IMR-90 (cell line): ENCODE data around the gene A4GALT. TPM values are rescaled to one million over a fixed set of nuclear protein-coding genes. Genes with fewer than 3 reads are reported as not detected.

Experiments used
- ATAC-seq: fragments of 200-7000 bp; cut with Tn5 transposase; 2 replicates; pipeline ENCODE4 v1.9.1; 2020; ENCODE audit warnings: low read depth, mild to moderate bottlenecking, moderate library complexity
- BruUV-seq: library from RNA; stranded (reverse); fragments of 400-500 nt; replicated peaks from 2 replicates; lab custom pipeline; 2021; lab: Mats Ljungman, UMichigan
- CTCF ChIA-PET: fragments of 300-600 bp; formaldehyde crosslinking; extraction: SDS; loops from one replicate; lab custom pipeline; 2021; ENCODE audit warnings: antibody characterized with exemption; lab: Yijun Ruan, JAX
- POLR2A ChIA-PET: fragments of 300-600 bp; sonication (Branson Sonifier 250); formaldehyde crosslinking; loops from one replicate; lab custom pipeline; 2022; ENCODE audit warnings: antibody characterized with exemption; ENCODE audit not compliant: unreplicated experiment; lab: Charles Lee
- DNase-seq: peaks from one replicate; pipeline ENCODE4 v3.0.0; 2013
- H2AFZ ChIP-seq: replicated peaks from 2 replicates; pipeline ENCODE3; 2013; ENCODE audit warnings: low read length, mild to moderate bottlenecking; ENCODE audit not compliant: poor library complexity
- H2AK5ac ChIP-seq: 2 replicates; pipeline ENCODE4 v1.6.1; 2013; ENCODE audit warnings: low read depth, low read length, inconsistent platforms
- H2AK9ac ChIP-seq: replicated peaks from 2 replicates; pipeline ENCODE3; 2013; ENCODE audit warnings: mild to moderate bottlenecking, low read depth, low read length, moderate library complexity; ENCODE audit not compliant: poor library complexity
- H2BK120ac ChIP-seq: 2 replicates; pipeline ENCODE4 v1.6.1; 2013; ENCODE audit warnings: low read depth, low read length, inconsistent platforms
- H2BK15ac ChIP-seq: 3 replicates; pipeline ENCODE4 v1.6.1; 2013; ENCODE audit warnings: low read depth, low read length, inconsistent platforms
- H2BK20ac ChIP-seq: 2 replicates; pipeline ENCODE4 v1.6.1; 2013; ENCODE audit warnings: low read depth, mild to moderate bottlenecking, inconsistent platforms, low read length, moderate library complexity
- H2BK5ac ChIP-seq: 2 replicates; pipeline ENCODE4 v1.6.1; 2013; ENCODE audit warnings: mild to moderate bottlenecking, low read depth, low read length, inconsistent platforms; ENCODE audit not compliant: poor library complexity, severe bottlenecking
- H3K14ac ChIP-seq: replicated peaks from 2 replicates; pipeline ENCODE4 v1.6.1; 2013; ENCODE audit warnings: low read depth, low read length, inconsistent platforms
- H3K18ac ChIP-seq: 2 replicates; pipeline ENCODE4 v1.6.1; 2013; ENCODE audit warnings: low read depth, low read length, control low read depth
- H3K23ac ChIP-seq: 2 replicates; pipeline ENCODE4 v1.6.1; 2013; ENCODE audit warnings: low read depth, low read length, inconsistent platforms
- H3K27ac ChIP-seq: 2 replicates; pipeline ENCODE4 v1.5.1; 2013; ENCODE audit warnings: mild to moderate bottlenecking, control low read depth, low read length; ENCODE audit not compliant: insufficient read depth
- H3K27me3 ChIP-seq: 2 replicates; pipeline ENCODE4 v1.6.1; 2013; ENCODE audit warnings: low read length; ENCODE audit not compliant: control insufficient read depth, insufficient read depth
- H3K36me3 ChIP-seq: 2 replicates; pipeline ENCODE4 v1.6.1; 2013; ENCODE audit warnings: low read length, mixed read lengths; ENCODE audit not compliant: control insufficient read depth, insufficient read depth
- H3K4ac ChIP-seq: 2 replicates; pipeline ENCODE4 v1.6.1; 2013; ENCODE audit warnings: low read depth, low read length, inconsistent platforms
- H3K4me1 ChIP-seq: 2 replicates; pipeline ENCODE4 v1.6.1; 2013; ENCODE audit warnings: low read length, mixed read lengths; ENCODE audit not compliant: control insufficient read depth, insufficient read depth
- H3K4me2 ChIP-seq: 2 replicates; pipeline ENCODE4 v1.6.1; 2013; ENCODE audit warnings: low read depth, mild to moderate bottlenecking, control low read depth, low read length, moderate library complexity
- H3K4me3 ChIP-seq: 2 replicates; pipeline ENCODE4 v1.5.1; 2013; ENCODE audit warnings: low read depth, mild to moderate bottlenecking, control low read depth, low read length, moderate library complexity; ENCODE audit not compliant: insufficient read depth
- H3K56ac ChIP-seq: 2 replicates; pipeline ENCODE4 v1.6.1; 2013; ENCODE audit warnings: low read length, inconsistent platforms; ENCODE audit not compliant: insufficient read depth; ENCODE audit errors: extremely low read depth
- H3K79me1 ChIP-seq, 2 experiments: 2 replicates each; pipeline ENCODE4 v1.6.1; 2013; ENCODE audit warnings: low read length in 2 of 2, inconsistent platforms in 1 of 2, low read depth in 1 of 2
- H3K9ac ChIP-seq: 2 replicates; pipeline ENCODE4 v1.6.1; 2013; ENCODE audit warnings: low read depth, low read length, control low read depth
- H3K9me1 ChIP-seq: 2 replicates; pipeline ENCODE4 v1.6.1; 2013; ENCODE audit warnings: low read length, inconsistent platforms; ENCODE audit not compliant: insufficient read depth
- H3K9me3 ChIP-seq: 2 replicates; pipeline ENCODE4 v1.6.1; 2013; ENCODE audit warnings: low read length; ENCODE audit not compliant: control insufficient read depth, insufficient read depth
- H4K20me1 ChIP-seq: 2 replicates; pipeline ENCODE4 v1.6.1; 2013; ENCODE audit warnings: low read length, inconsistent platforms; ENCODE audit not compliant: insufficient read depth
- H4K5ac ChIP-seq: 2 replicates; pipeline ENCODE4 v1.6.1; 2013; ENCODE audit warnings: mild to moderate bottlenecking, low read depth, low read length, control low read depth
- H4K8ac ChIP-seq, 2 experiments: 2 replicates each; pipeline ENCODE4 v1.6.1; 2013; ENCODE audit warnings: low read depth in 2 of 2, low read length in 2 of 2, control low read depth in 1 of 2, inconsistent platforms in 1 of 2
- H4K91ac ChIP-seq: 2 replicates; pipeline ENCODE4 v1.6.1; 2013; ENCODE audit warnings: low read depth, low read length, inconsistent platforms; ENCODE audit not compliant: insufficient read depth
- BHLHE40 ChIP-seq: fragments of 150-350 bp; IDR thresholded peaks from 2 replicates; pipeline ENCODE4 v1.6.1; 2016; ENCODE audit warnings: mild to moderate bottlenecking, low read depth, low read length
- CEBPB ChIP-seq: IDR thresholded peaks from 2 replicates; pipeline ENCODE4 v1.6.1; 2012; ENCODE audit warnings: low read depth, low read length, improper control_type of control experiment
- ELK1 ChIP-seq: fragments of 150-350 bp; IDR thresholded peaks from 2 replicates; pipeline ENCODE4 v1.6.1; 2016; ENCODE audit warnings: low read depth, mild to moderate bottlenecking, low read length, moderate library complexity, borderline replicate concordance
- FOS ChIP-seq: fragments of 150-350 bp; IDR thresholded peaks from 2 replicates; pipeline ENCODE4 v1.6.1; 2016; ENCODE audit warnings: low read depth, low read length
- MAZ ChIP-seq: IDR thresholded peaks from 2 replicates; pipeline ENCODE4 v1.6.1; 2012; ENCODE audit warnings: low read depth, mild to moderate bottlenecking, low read length, improper control_type of control experiment, moderate library complexity, borderline replicate concordance
- SMC3 ChIP-seq: fragments of 150-350 bp; IDR thresholded peaks from 2 replicates; pipeline ENCODE4 v1.6.1; 2016; ENCODE audit warnings: low read depth, mild to moderate bottlenecking, antibody characterized with exemption, low read length, moderate library complexity
- USF2 ChIP-seq: fragments of 150-350 bp; IDR thresholded peaks from 2 replicates; pipeline ENCODE4 v1.6.1; 2017; ENCODE audit warnings: mild to moderate bottlenecking, antibody characterized with exemption, low read length, low read depth
- WGBS, 2 experiments: methylation state at CpG; one replicate each; pipeline versions ENCODE4 v1.1.5 to v1.1.7; 2013; ENCODE audit warnings: missing lambda C conversion rate in 2 of 2; ENCODE audit not compliant: insufficient read length in 1 of 2; ENCODE audit errors: extremely low coverage in 2 of 2; 5-methylcytosine and 5-hydroxymethylcytosine counted together
- dilution Hi-C: fragments of 300-500 bp; cut with HindIII; formaldehyde crosslinking; loops from one replicate; pipeline ENCODE4 v1.14.3; 2018; ENCODE audit warnings: low sequenced_read_pairs; ENCODE audit not compliant: unreplicated experiment
- in situ Hi-C: fragments of 300-500 bp; cut with MboI; formaldehyde crosslinking; loops from 3 replicates; pipeline ENCODE4 v1.14.3; 2019; ENCODE audit warnings: low sequenced_read_pairs, inconsistent platforms, mixed read lengths
- intact Hi-C: fragments of 100-400 bp; cut with micrococcal nuclease; formaldehyde crosslinking; loops from 2 replicates; pipeline ENCODE4 v1.10.0; 2022
- polyA plus RNA-seq, 3 experiments: library from polyadenylated mRNA; depleted of rRNA; stranded (reverse); fragments of >200 nt; gene quantifications; 2 replicates each; pipeline ENCODE4 v1.2.3, GENCODE V29; 2012; ENCODE audit warnings: low replicate concordance in 1 of 3
- total RNA-seq: library from RNA; depleted of rRNA; stranded (reverse); fragments of >200 nt; gene quantifications from 2 replicates; pipeline ENCODE4 v1.2.3, GENCODE V29; 2012

A4GALT gene
- total and polyA plus RNA-seq, 2 of the 4 experiments (the other 2 are of a cell fraction), result 1.6 to 6.1 TPM

GRCh38 chr22:42708417-42708816 is 12.3 kb downstream of the A4GALT start:
- in situ Hi-C loops (no loop called here), intact Hi-C loops (no loop called here), dilution Hi-C loops (no loop called here)
- no peak overlapping the region for H2BK15ac ChIP-seq
- TF ChIP-seq BHLHE40, result no peak
- no peak for TF ChIP-seq FOS
- TF ChIP-seq SMC3, result no peak
- no peak for TF ChIP-seq MAZ
- TF ChIP-seq USF2, result no peak
- TF ChIP-seq ELK1, result no peak
- no peak for TF ChIP-seq CEBPB
- ChIA-PET POLR2A (interaction anchor here (0.6 kb wide), 1 partner anchor 14 kb away, joined by 3 read pairs; no protein-coding TSS in a partner anchor), CTCF (interaction anchor here (0.6 kb wide), 1 partner anchor 58 kb away, joined by 3 read pairs; no protein-coding TSS in a partner anchor)
- H3K14ac ChIP-seq, result no peak overlapping the region
- H4K5ac ChIP-seq, result no peak overlapping the region
- no peaks in the 10 kb centered on the region for H3K4me1 ChIP-seq
- no TSS peak for BruUV-seq
- no peak overlapping the region for H2BK120ac ChIP-seq
- no peak overlapping the region for H4K91ac ChIP-seq
- H3K56ac ChIP-seq, result no peak overlapping the region
- no peaks in the 10 kb centered on the region for H3K27me3 ChIP-seq
- H3K4me3 ChIP-seq, result no peak overlapping the region
- H2BK20ac ChIP-seq, result no peak overlapping the region
- DNase-seq, result no peak
- H3K23ac ChIP-seq, result no peak overlapping the region
- H4K20me1 ChIP-seq, result peaks cover 12% of the 10 kb centered on the region
- H3K9me1 ChIP-seq, result 0 out of 2 replicates have a peak, but pooled peaks cover 5% of the 10 kb centered on the region
- H2AFZ ChIP-seq, result no peak overlapping the region
- H2AK5ac ChIP-seq, result no peak overlapping the region
- peaks cover 4% of the 10 kb centered on the region for H3K36me3 ChIP-seq
- no peak overlapping the region for H3K18ac ChIP-seq
- no peak overlapping the region for H2AK9ac ChIP-seq
- no peak overlapping the region for H3K27ac ChIP-seq
- H3K4ac ChIP-seq, result no peak overlapping the region
- H3K9me3 ChIP-seq, result no peaks in the 10 kb centered on the region; the same call in 1 of the 2 replicates
- H2BK5ac ChIP-seq, result no peak overlapping the region
- peaks cover 32 to 43% of the 10 kb centered on the region in 2 experiments for H3K79me1 ChIP-seq
- no peak overlapping the region for H4K8ac ChIP-seq
- no peak for ATAC-seq
- H3K4me2 ChIP-seq, result no peak overlapping the region
- no CpG with 5 or more reads among the region's 3 CpGs for WGBS, 2 experiments
- no peak overlapping the region for H3K9ac ChIP-seq
